HG02571 (cell line): ENCODE data around the gene SUPT6H.

ENCODE experiments used
- ATAC-seq: cut with Tn5 transposase; IDR thresholded peaks from one replicate; pipeline ENCODE4 v1.9.1; 2021; ENCODE audit warnings: mild to moderate bottlenecking, moderate library complexity; ENCODE audit not compliant: unreplicated experiment

Gene SUPT6H

GRCh38 chr17:28700278-28700677 is 38.3 kb downstream of the SUPT6H start:
- ATAC-seq, result no peak

DNA sequence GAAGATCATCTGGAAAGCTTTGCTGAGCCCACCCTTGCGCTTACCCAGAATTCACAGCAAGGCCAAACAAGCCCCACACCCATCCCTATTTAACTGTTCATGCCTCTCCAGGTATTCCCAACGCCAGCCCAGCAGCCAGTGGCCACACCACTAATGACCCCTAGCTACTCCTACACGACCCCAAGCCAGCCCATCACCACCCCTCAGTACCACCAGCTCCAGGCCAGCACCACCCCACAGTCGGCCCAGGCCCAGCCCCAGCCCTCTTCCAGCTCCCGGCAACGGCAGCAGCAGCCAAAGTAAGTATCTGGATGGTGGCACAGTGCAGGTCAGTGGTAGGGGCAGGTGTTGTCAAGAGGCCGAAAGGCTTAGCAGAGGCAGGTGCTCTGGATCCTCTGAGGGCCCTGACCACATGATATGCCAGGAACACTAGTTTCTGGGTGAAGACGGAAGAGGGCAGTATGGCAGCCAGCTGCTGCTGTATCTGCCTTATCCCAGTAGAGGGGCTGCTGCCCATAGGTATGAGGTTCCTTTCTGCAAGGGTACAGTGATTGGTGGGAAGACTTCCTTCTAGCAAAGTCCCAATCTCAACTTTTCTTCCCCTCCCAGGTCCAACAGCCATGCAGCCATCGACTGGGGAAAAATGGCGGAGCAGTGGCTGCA is 39.0 kb downstream of the SUPT6H start:
- ATAC-seq, result no peak

GRCh38 chr17:28702026-28702751 is 40.2 kb downstream of the SUPT6H start:
- ATAC-seq, result no peak

GRCh38 chr17:28702752-28703150 is 40.7 kb downstream of the SUPT6H start:
- ATAC-seq, result no peak

GRCh38 chr17:28703552-28704218 is 41.7 kb downstream of the SUPT6H start:
- no peak for ATAC-seq

GRCh38 chr17:28704219-28704858 is 42.3 kb downstream of the SUPT6H start:
- ATAC-seq, result no peak

GRCh38 chr17:28705074-28705659 is 43.2 kb downstream of the SUPT6H start:
- no peak for ATAC-seq

DNA sequence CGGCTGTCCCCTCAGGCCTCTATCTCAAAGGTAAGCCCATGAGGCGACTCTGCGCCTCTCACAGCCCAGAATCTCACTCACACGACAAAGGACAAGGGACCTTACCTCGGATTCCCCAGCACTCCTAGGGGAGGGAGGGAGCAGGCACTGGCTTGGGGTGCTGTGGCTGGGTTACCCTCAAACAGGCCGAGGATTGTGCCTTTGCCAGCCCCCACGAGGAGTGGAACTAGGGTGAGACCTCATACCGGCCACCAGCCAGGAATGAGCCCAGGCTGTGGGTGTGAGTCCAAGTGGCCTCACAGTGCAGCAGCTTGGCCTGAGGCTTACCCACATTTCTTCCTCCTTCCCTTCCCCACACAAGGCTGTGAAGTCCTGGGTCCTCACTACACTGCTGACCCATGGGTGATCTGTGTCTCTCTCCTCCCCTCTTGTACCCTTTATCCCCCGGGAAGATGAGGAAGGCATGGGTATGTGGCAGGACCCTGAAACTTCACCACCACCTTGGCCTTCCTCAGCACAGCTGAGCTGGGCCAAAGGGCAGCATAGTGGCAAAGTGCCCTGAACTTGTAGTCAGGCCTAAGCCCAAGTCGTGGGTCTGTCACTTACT is 43.8 kb downstream of the SUPT6H start:
- no peak for ATAC-seq

- no peak for ATAC-seq
These were observed 44.7 kb downstream of the SUPT6H start for GRCh38 chr17:28706471-28707338.

GRCh38 chr17:28707339-28707720 is 45.3 kb downstream of the SUPT6H start:
- ATAC-seq, result no peak

- peak; percentile 71 for ATAC-seq
These were observed 49.1 kb downstream of the SUPT6H start for GRCh38 chr17:28710861-28711722.

DNA sequence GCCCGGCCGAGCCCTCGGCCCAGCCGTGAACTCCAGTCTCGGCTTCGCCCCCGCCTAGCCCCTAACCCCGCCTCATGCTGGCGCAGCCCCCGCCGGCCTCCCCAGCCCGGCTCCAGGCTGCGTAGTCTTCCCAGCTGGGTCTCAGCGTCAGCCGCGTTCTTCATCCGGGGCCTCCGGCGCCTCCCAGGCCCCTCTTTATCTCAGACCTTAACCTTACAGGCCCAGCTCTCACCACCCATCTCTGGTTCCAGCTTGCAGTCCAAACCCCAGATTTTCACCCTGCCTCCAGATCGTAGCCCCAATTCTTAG is 49.7 kb downstream of the SUPT6H start, which contains the start of gene PROCA1:
PROCA1 (minus strand) TSS at position 166 of the 309 bp plus-strand sequence. CDS start 228 bp downstream, outside the sequence.
- ATAC-seq, result peak; percentile 20

- ATAC-seq, result peak; percentile 38
These were observed 50.2 kb downstream of the SUPT6H start for GRCh38 chr17:28712032-28712704.

DNA sequence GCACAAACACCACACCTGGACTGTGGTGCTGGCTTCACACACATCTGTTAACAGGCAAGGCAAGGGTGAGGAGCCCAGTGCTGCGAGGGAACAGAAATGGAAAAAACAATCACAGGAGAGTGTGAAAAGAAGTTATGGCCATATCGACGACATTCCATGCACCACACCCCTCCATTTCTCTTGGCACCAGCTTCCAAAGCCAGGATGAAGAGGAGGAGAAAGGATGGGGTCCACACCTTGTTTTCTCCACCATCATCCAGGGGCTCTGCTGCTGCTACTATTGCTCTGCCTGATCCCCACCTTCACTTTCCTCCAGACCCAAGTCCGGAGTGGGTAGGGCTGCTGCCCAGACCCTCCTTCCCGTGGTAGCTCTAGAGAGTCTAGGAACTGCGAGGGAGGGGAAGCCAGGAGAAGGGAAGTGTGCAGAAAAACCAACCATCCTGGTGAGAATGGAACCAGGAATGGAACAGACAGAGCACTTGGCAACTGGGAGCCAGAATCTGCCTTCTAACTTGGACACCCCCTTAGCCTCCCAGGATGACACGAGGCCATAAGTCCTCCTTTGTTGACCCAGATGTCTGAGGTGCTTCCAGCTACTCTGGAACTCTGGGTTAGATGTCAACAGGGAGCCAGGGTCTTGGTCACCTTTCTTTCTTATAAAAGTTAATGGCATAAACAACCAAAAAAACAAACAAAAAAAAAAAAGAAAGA is 50.9 kb downstream of the SUPT6H start:
- no peak for ATAC-seq

- no peak for ATAC-seq
These were observed 52.3 kb downstream of the SUPT6H start for GRCh38 chr17:28714281-28714680.

- ATAC-seq, result no peak
These were observed 53.2 kb downstream of the SUPT6H start for GRCh38 chr17:28715217-28715616.

DNA sequence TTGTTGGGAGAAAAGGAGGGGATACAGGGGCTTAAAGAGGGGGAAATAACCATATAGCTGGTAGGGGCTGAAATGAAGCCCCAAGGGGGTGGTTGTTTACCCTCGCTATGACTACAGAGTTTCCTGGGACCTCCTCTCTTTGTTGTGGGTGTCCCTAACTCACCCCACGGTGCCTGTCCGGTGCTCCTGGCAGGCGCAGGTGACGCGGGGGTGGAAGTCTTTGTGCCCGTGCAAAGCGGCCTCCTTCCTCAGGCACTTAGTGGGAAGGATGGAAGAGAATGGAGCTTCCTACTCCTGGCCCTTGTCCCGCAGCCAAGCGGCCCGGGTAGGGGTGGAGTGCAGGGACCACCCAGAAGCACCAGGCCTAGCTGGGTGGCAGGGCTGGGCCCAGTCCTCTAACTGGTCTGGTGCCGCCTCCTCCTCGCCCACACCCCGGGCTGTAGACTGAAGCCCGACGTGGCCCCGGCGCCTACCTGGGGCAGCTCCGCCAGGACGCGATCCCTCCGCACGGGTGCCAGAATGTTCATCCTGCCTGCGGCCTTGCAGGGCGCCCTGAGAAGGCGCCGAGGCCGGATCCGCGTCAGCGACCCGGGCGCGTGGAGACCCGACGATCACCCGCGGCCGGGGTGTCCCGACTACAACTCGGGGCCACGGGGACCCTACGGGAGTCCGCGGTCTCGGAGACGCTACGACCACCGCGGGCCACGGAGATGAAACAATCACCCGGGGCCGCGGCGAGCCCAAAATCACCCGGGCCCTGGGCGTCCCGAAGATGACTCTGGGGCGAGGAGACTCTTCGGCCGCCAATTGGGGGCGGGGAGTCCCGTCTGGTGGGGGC is 55.0 kb downstream of the SUPT6H start:
- ATAC-seq, result no peak
